Testis (tissue), 2 donors: ENCODE data around the gene FHDC1.

Experiments
- CTCF ChIP-seq, 3 experiments: fragments of 450-650 bp in 2 of 3; fragments of 200-600 bp in 1 of 3; sonication (generic) in 1 of 3; IDR thresholded peaks; one replicate each; pipeline ENCODE4 v1.5.1; 2016 to 2019; ENCODE audit warnings: antibody characterized with exemption in 3 of 3, mild to moderate bottlenecking in 2 of 3, moderate library complexity in 1 of 3
- POLR2A ChIP-seq: fragments of 450-650 bp; IDR thresholded peaks from one replicate; pipeline ENCODE4 v1.6.1; 2017; ENCODE audit warnings: antibody characterized with exemption, mild to moderate bottlenecking, moderate library complexity

DNA sequence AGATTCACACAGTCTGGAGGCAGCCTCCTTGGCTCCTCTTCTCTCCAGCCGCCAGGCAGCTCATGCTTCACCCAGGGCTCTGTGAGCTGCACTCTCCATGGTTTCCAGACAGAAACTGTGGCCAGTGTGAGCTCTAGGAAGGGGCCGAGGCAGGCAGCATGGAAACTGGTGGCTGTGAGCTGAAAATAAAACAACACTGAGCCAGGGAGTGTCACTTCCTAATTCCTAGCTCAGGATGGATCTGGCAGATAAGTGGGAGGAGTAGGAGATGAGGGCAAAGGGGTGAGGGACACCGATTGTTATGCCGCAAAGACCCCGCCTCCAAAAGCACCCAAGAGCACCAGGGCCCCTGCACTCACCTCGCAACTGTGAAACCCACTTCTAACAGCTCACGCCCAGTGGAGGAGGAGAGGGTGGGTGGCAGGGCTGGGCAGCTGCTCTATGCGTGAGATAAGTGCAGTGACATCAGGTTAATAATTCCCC lies 69.8 kb downstream of the FHDC1 start:
- TF ChIP-seq POLR2A (no peak), CTCF (IDR thresholded peaks at IDR 0.05) (no peak)
